ENCODE measurements around the gene CCDC106.

Gene CCDC106

DNA sequence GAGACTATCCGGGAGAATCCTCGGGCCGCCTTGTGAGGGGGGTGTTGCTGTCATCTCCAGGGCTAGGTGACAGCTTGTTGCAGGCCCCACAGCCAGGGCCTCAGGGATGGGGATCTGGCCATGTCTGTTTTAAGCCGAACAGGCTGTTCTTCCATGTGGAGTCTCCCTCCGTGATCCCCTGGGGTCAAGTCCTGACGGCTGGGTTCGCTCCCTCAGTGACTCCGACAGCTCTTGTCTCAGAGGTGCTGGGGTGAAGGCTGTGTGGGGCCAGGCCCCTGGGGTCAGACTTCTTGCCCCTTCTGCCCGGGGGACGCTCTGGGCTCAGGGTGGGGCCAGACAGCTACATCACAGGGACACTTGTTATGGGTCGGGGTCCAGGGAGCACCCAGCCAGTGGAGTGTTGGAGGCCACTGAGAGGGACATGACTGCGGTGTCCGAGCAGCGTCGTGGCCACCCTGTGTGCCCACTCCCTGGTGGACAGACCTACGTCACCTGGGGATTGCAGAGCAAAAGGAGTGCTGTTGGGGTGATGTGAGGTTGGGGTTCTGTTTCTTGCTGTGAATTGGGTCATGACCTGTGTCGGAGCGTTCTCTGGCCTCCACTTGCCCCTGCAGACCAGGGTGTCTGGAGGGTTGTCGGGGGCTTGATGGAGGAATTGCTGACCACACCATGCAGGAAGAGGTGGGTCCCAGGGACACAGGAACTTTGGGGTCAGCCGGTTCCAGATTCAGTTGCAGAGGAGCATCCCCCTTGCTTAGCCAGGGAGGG is 48.5 kb downstream of the CCDC106 start:
- FAIRE-seq (no peak), DNase-seq (ENCODE audit: insufficient read length, low spot score) (no peak)
- TF ChIP-seq POLR2A (IDR thresholded peaks at IDR 0.05; ENCODE audit: low read depth, low read length): no peak

DNA sequence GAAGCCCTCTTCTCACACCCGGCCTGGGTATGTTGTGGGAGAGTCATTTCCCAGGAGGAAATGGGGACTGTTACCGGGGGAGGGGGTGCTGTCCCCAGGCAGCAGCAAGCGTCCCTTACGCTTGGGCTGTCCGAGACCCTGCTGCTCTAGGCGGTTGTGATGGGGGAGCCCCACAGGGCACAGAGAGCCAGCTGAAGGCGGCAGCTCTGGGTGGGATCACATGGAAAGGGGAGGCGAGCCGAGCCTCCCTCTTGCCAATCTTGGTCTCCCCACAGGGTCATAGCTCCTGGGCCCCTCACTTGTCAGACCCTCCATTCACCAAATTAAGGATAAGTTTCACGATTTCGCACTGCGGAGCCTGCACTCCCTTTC is 49.0 kb downstream of the CCDC106 start:
- DNase-seq (ENCODE audit: insufficient read length, low spot score) (no peak), FAIRE-seq (no peak)
- TF ChIP-seq POLR2A (IDR thresholded peaks at IDR 0.05; ENCODE audit: low read depth, low read length): no peak

DNA sequence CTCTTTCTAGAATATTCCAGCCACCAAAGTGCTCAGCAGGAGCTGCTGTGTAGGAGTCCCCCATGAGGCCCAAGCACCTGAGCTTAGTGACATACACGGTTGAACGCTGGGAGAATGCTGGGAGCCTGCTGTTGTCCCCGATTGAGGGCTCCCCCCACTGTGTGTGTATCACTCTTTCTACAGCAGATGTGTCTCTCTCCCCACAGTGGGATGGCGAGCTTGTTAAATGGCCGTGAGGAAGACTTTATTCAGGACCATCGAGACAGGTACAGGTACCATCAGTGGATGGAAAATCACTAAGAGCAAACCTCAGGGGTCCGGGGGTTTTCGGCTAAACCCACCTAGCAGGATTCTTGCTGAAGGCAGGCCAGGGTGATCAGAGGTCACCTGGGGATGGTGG is 49.7 kb downstream of the CCDC106 start:
- FAIRE-seq (no peak), DNase-seq (ENCODE audit: insufficient read length, low spot score) (no peak)
- TF ChIP-seq POLR2A (IDR thresholded peaks at IDR 0.05; ENCODE audit: low read depth, low read length): no peak

DNA sequence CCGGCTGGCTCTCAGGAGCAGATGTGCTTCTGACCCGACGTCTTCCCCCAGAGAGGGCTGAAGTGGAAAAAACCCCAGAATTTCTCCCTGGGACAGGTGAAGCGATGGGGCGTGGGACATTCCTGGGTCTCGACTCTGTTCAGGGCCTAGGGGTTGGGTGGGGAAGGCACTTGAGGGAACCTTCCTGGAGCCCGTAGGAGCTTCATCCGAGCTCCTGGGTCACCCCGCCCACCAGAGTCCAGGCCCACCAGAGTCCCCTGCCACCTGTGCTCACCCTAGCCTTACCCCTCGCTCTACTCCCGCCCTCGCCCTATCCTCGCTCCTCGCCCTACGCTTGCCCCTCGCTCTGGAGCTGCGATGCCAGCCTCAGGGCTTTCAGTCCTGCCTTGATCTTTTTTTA is 50.2 kb downstream of the CCDC106 start:
- no peak for TF ChIP-seq POLR2A (IDR thresholded peaks at IDR 0.05; ENCODE audit: low read depth, low read length)
- FAIRE-seq (no peak), DNase-seq (ENCODE audit: insufficient read length, low spot score) (no peak)

DNA sequence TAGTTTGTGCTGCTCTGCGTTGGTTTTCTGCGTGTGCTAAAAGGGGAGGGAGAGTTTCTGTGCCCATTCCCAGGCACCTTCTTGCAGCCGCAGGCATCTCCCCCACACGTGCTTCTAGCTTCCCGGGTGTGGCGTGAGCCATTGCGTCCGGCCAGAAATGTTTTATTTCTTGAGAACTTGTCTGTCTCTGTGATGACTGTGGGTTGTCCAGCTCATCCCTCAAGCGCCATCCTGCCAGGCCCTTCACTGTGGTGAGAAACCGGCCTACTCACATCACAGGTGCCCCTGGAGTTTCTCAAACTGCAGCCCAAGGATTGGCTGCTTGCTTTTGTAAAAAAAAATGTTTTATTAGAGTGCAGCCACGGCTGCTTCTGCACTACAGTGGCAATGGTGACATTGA is 51.2 kb downstream of the CCDC106 start:
- FAIRE-seq (no peak), DNase-seq (ENCODE audit: insufficient read length, low spot score) (no peak)
- no peak for TF ChIP-seq POLR2A (IDR thresholded peaks at IDR 0.05; ENCODE audit: low read depth, low read length)

DNA sequence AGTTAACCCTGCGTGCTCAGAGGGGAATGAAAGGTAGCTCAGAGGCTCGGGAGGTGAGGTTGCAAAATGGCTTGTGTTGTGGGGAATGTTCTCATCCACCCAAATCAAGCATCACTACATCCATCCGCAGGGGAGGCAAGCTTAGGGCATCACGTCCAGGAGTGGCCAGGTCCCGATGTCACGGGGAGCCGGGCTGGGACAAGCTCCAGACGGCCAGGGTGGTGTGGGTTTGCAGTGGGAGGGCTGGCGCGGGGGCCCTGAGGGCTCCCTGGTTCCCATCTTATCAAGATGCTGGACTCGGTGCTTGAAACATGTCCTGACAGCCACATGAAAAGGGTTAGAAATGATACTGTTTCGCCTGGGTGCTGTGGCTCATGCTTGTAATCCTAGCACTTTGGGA is 52.8 kb downstream of the CCDC106 start:
- DNase-seq (ENCODE audit: insufficient read length, low spot score) (no peak), FAIRE-seq (no peak)
- no peak for TF ChIP-seq POLR2A (IDR thresholded peaks at IDR 0.05; ENCODE audit: low read depth, low read length)

DNA sequence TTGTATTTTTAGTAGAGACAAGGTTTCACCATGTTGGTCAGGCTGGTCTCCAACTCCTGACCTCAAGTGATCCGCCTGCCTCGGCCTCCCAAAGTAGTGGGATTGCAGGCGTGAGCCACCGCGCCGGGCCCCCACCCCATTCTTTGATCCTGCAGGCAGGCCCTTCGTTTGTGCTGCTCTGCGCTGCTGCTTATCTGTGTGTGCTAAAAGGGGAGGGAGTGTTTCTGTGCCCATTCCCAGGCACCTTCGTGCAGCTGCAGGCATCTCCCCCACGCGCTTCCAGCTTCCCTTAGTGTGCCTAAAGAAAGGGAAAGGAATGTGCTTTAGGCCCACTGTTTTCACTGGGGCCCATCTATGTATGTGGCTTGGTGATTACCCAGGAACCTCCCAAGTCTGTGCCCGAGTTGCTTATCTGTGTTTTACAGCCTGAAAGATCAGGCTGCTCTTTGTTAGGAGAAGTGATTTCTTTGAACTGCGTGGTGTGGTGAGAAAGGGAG is 54.2 kb downstream of the CCDC106 start:
- DNase-seq (ENCODE audit: insufficient read length, low spot score) (no peak), FAIRE-seq (no peak)
- no peak for TF ChIP-seq POLR2A (IDR thresholded peaks at IDR 0.05; ENCODE audit: low read depth, low read length)
